ENCODE data around the gene ACSM2B.
"Not testable (repeated sequence)": the region's sequence is repeated elsewhere in the genome, so short reads cannot be mapped to it uniquely, and the experiment has no call there.

DNA sequence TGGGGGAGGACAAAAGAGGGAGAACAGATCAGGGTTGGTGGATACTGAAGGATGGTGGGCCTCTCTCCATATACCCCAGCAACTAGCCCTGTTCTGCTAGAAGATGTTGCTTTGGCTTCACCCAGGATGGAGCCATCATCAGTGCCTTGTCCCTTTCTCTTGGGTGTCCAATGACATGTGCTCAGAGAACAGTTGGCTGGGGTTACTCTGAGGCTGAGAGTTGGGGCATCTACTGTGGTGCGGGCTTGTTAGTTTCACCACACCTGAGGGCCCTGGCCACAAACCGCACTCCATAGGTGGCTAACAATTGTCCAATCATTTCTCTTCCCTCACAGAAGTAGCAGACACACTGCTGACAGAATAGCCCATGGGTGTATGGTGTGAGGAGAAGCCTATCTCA is 18.9 kb upstream of the ACSM2B start:
- TF ChIP-seq, protein P1, sequence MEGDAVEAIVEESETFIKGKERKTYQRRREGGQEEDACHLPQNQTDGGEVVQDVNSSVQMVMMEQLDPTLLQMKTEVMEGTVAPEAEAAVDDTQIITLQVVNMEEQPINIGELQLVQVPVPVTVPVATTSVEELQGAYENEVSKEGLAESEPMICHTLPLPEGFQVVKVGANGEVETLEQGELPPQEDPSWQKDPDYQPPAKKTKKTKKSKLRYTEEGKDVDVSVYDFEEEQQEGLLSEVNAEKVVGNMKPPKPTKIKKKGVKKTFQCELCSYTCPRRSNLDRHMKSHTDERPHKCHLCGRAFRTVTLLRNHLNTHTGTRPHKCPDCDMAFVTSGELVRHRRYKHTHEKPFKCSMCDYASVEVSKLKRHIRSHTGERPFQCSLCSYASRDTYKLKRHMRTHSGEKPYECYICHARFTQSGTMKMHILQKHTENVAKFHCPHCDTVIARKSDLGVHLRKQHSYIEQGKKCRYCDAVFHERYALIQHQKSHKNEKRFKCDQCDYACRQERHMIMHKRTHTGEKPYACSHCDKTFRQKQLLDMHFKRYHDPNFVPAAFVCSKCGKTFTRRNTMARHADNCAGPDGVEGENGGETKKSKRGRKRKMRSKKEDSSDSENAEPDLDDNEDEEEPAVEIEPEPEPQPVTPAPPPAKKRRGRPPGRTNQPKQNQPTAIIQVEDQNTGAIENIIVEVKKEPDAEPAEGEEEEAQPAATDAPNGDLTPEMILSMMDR (IDR thresholded peaks at IDR 0.05) = not testable (repeated sequence)
- TF ChIP-seq POLR2A (IDR thresholded peaks at IDR 0.05) = not testable (repeated sequence)

Measured in adrenal gland (tissue), 5 donors.